NCI-H2171 (cell line): ENCODE results near the gene PERCC1.
"Not testable (repeated sequence)": the region's sequence is repeated elsewhere in the genome, so short reads cannot be mapped to it uniquely, and the experiment has no call there.

Source experiments
- DNase-seq: peaks from one replicate; lab custom pipeline; 2025; lab: John Stamatoyannopoulos, UW

Gene PERCC1

GRCh38 chr16:1434644-1435592, 4.0 kb downstream of the PERCC1 start:
- no peak for DNase-seq

- DNase-seq: no peak
Observed at GRCh38 chr16:1435921-1436697, 5.2 kb downstream of the PERCC1 start.

GRCh38 chr16:1436731-1437355, 6.0 kb downstream of the PERCC1 start:
- no peak for DNase-seq

GRCh38 chr16:1437606-1438005, 6.7 kb downstream of the PERCC1 start:
- no peak for DNase-seq

- DNase-seq: no peak
Observed at GRCh38 chr16:1438229-1439057, 7.6 kb downstream of the PERCC1 start.

- DNase-seq: no peak
Observed at GRCh38 chr16:1439058-1439698, 8.3 kb downstream of the PERCC1 start.

DNA sequence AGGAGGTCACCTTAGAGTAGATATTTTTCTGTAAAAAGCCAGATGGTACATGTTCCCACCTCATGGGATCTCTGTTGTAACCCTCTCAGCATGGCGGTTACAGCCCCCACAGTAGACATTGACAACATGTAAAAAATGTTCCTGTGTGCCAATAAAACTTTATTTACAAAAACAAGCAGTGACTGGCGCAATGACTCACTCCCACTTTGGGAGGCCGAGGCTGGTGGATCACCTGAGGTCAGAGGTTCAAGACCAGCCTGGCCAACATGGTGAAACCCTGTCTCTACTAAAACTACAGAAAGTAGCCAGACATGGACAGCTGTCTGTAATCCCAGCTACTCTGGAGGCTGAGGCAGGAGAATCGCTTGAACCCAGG, 8.8 kb downstream of the PERCC1 start:
- DNase-seq: not testable (repeated sequence)

- no peak for DNase-seq
Observed at GRCh38 chr16:1441391-1441829, 10.5 kb downstream of the PERCC1 start.

DNA sequence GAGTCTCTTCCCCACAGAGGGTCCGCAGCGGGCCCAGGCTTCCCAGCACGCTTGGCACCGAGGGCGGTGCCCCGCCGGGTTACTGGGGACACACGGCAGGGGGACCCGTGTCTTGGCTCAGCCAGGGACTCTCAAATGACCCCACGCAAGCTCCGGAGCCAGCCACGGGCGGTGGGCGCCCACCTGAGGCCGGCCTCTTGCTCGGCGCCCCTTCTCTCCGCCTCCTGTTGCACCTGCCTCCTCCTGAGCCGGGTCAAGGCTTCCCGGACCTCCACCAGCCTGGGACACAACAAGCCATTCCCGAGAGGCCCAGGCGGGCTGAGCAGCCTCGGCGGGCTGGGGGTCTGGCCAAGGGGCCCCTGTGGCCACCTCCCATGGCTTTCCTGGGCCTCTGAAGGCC, 11.8 kb downstream of the PERCC1 start:
- DNase-seq: no peak

DNA sequence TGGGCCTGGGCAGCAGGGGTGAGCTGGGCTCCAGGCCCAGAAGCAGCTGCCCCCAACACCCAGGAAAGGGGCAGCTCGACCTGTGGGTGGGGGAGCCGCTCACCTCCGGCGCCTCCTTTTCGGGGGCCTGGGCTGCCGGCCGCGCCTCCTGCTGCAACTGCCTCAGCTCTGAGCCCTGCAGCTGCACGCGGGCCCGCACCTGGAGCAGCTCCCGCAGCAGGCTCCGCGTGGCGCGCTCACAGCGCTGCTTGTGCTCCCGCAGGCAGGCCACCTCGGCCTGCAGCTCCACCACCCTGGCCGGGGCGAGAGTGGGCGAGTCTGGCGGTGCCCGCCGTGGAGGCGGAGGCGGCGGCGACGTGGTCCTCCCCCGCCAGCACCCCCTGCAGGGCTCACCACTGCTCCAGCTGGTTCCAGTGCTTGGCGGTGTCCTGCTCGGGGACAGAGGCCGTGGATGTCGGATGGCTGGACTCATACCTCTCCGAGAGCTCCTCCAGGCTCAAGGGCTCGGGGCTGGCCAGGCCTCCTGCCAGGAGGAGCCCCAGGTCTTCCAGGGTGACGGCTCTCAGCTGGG, 12.6 kb downstream of the PERCC1 start:
- no peak for DNase-seq

GRCh38 chr16:1443980-1444729, 13.3 kb downstream of the PERCC1 start, which contains the start of gene CCDC154:
CCDC154 (minus strand) TSS chr16:1444556; CDS start chr16:1444322, 234 bp downstream.
- DNase-seq: no peak

- DNase-seq: no peak
Observed at GRCh38 chr16:1444730-1445517, 14.0 kb downstream of the PERCC1 start.

GRCh38 chr16:1445518-1446203, 14.8 kb downstream of the PERCC1 start:
- DNase-seq: no peak

DNA sequence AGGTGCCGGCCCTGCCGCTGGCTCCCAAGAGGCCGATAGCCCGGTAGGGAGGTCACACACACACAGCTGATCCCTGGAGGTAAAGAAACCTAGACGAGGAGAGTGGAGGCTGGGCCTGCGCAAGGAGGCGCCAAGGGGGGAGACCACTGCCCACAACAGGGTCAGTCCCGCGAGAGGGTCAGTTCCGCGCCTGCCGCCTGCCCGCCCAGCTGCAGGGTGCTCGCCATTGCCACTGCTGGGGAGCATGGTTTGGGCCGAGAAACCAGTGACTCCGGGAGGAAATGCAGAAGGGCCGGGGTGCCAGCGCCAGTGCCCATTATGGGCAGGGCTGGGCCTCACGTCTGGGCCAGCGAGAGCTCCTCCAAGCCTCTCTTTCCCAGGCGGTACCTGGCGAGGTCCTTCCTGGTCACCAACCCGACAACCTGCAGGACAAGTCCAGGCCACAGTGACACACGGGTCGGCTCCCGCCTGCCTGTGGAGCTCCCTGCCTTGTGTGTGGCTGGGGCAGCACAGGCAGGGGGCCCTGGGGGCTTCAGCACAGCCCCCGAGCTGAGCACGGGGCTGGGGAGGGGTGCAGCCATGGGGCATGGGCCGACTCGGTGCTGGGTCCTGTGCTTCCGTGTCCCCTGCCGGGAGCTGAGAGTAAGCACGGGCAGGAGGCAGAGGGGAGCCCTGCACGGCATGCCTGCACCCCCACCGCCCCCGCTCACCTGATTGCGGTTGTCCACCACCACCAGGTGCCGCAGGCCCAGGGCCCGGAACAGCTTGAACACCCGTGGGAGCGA, 15.6 kb downstream of the PERCC1 start:
- no peak for DNase-seq

DNA sequence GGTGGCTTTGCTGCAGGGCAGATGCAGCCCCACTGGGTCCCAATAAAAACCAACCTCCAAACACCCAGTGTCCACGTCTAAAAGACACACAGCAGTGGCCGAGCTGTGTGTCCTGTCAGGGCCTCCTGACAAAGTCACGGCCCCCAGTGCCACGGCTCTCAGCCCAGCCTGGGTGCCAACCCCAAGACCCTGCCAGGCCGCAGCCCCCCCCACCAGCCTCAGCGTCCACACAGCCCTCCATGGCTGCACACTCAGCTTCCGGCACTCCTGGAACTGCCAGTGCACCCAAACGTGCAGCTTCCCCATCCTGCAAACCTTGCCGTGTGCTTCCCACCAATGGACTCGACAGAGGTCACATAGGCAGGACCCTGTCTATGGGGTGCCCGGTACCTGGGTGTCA, 17.1 kb downstream of the PERCC1 start:
- DNase-seq: no peak

GRCh38 chr16:1448536-1449116, 17.7 kb downstream of the PERCC1 start:
- DNase-seq: no peak

GRCh38 chr16:1449201-1449788, 18.4 kb downstream of the PERCC1 start:
- no peak for DNase-seq
